IMR-90 (cell line): ENCODE results near the gene ZNF17. TPM values are rescaled to one million over a fixed set of nuclear protein-coding genes. Genes with fewer than 3 reads are reported as not detected.
A peak's percentile ranks its signal among the peaks of the same experiment; 100 is the strongest.

Experiments used
- ATAC-seq: fragments of 200-7000 bp; cut with Tn5 transposase; 2 replicates; pipeline ENCODE4 v1.9.1; 2020; ENCODE audit warnings: low read depth, mild to moderate bottlenecking, moderate library complexity
- BruUV-seq: library from RNA; stranded (reverse); fragments of 400-500 nt; replicated peaks from 2 replicates; lab custom pipeline; 2021; lab: Mats Ljungman, UMichigan
- CTCF ChIA-PET: fragments of 300-600 bp; formaldehyde crosslinking; extraction: SDS; loops from one replicate; lab custom pipeline; 2021; ENCODE audit warnings: antibody characterized with exemption; lab: Yijun Ruan, JAX
- POLR2A ChIA-PET: fragments of 300-600 bp; sonication (Branson Sonifier 250); formaldehyde crosslinking; loops from one replicate; lab custom pipeline; 2022; ENCODE audit warnings: antibody characterized with exemption; ENCODE audit not compliant: unreplicated experiment; lab: Charles Lee
- DNase-seq: peaks from one replicate; pipeline ENCODE4 v3.0.0; 2013
- H2AFZ ChIP-seq: replicated peaks from 2 replicates; pipeline ENCODE3; 2013; ENCODE audit warnings: low read length, mild to moderate bottlenecking; ENCODE audit not compliant: poor library complexity
- H2AK5ac ChIP-seq: 2 replicates; pipeline ENCODE4 v1.6.1; 2013; ENCODE audit warnings: low read depth, low read length, inconsistent platforms
- H2AK9ac ChIP-seq: replicated peaks from 2 replicates; pipeline ENCODE3; 2013; ENCODE audit warnings: mild to moderate bottlenecking, low read depth, low read length, moderate library complexity; ENCODE audit not compliant: poor library complexity
- H2BK120ac ChIP-seq: 2 replicates; pipeline ENCODE4 v1.6.1; 2013; ENCODE audit warnings: low read depth, low read length, inconsistent platforms
- H2BK15ac ChIP-seq: 3 replicates; pipeline ENCODE4 v1.6.1; 2013; ENCODE audit warnings: low read depth, low read length, inconsistent platforms
- H2BK20ac ChIP-seq: 2 replicates; pipeline ENCODE4 v1.6.1; 2013; ENCODE audit warnings: low read depth, mild to moderate bottlenecking, inconsistent platforms, low read length, moderate library complexity
- H2BK5ac ChIP-seq: 2 replicates; pipeline ENCODE4 v1.6.1; 2013; ENCODE audit warnings: mild to moderate bottlenecking, low read depth, low read length, inconsistent platforms; ENCODE audit not compliant: poor library complexity, severe bottlenecking
- H3K14ac ChIP-seq: replicated peaks from 2 replicates; pipeline ENCODE4 v1.6.1; 2013; ENCODE audit warnings: low read depth, low read length, inconsistent platforms
- H3K18ac ChIP-seq: 2 replicates; pipeline ENCODE4 v1.6.1; 2013; ENCODE audit warnings: low read depth, low read length, control low read depth
- H3K23ac ChIP-seq: 2 replicates; pipeline ENCODE4 v1.6.1; 2013; ENCODE audit warnings: low read depth, low read length, inconsistent platforms
- H3K27ac ChIP-seq: 2 replicates; pipeline ENCODE4 v1.5.1; 2013; ENCODE audit warnings: mild to moderate bottlenecking, control low read depth, low read length; ENCODE audit not compliant: insufficient read depth
- H3K27me3 ChIP-seq: 2 replicates; pipeline ENCODE4 v1.6.1; 2013; ENCODE audit warnings: low read length; ENCODE audit not compliant: control insufficient read depth, insufficient read depth
- H3K36me3 ChIP-seq: 2 replicates; pipeline ENCODE4 v1.6.1; 2013; ENCODE audit warnings: low read length, mixed read lengths; ENCODE audit not compliant: control insufficient read depth, insufficient read depth
- H3K4ac ChIP-seq: 2 replicates; pipeline ENCODE4 v1.6.1; 2013; ENCODE audit warnings: low read depth, low read length, inconsistent platforms
- H3K4me1 ChIP-seq: 2 replicates; pipeline ENCODE4 v1.6.1; 2013; ENCODE audit warnings: low read length, mixed read lengths; ENCODE audit not compliant: control insufficient read depth, insufficient read depth
- H3K4me2 ChIP-seq: 2 replicates; pipeline ENCODE4 v1.6.1; 2013; ENCODE audit warnings: low read depth, mild to moderate bottlenecking, control low read depth, low read length, moderate library complexity
- H3K4me3 ChIP-seq: 2 replicates; pipeline ENCODE4 v1.5.1; 2013; ENCODE audit warnings: low read depth, mild to moderate bottlenecking, control low read depth, low read length, moderate library complexity; ENCODE audit not compliant: insufficient read depth
- H3K56ac ChIP-seq: 2 replicates; pipeline ENCODE4 v1.6.1; 2013; ENCODE audit warnings: low read length, inconsistent platforms; ENCODE audit not compliant: insufficient read depth; ENCODE audit errors: extremely low read depth
- H3K79me1 ChIP-seq, 2 experiments: 2 replicates each; pipeline ENCODE4 v1.6.1; 2013; ENCODE audit warnings: low read length in 2 of 2, inconsistent platforms in 1 of 2, low read depth in 1 of 2
- H3K9ac ChIP-seq: 2 replicates; pipeline ENCODE4 v1.6.1; 2013; ENCODE audit warnings: low read depth, low read length, control low read depth
- H3K9me1 ChIP-seq: 2 replicates; pipeline ENCODE4 v1.6.1; 2013; ENCODE audit warnings: low read length, inconsistent platforms; ENCODE audit not compliant: insufficient read depth
- H3K9me3 ChIP-seq: 2 replicates; pipeline ENCODE4 v1.6.1; 2013; ENCODE audit warnings: low read length; ENCODE audit not compliant: control insufficient read depth, insufficient read depth
- H4K20me1 ChIP-seq: 2 replicates; pipeline ENCODE4 v1.6.1; 2013; ENCODE audit warnings: low read length, inconsistent platforms; ENCODE audit not compliant: insufficient read depth
- H4K5ac ChIP-seq: 2 replicates; pipeline ENCODE4 v1.6.1; 2013; ENCODE audit warnings: mild to moderate bottlenecking, low read depth, low read length, control low read depth
- H4K8ac ChIP-seq, 2 experiments: 2 replicates each; pipeline ENCODE4 v1.6.1; 2013; ENCODE audit warnings: low read depth in 2 of 2, low read length in 2 of 2, control low read depth in 1 of 2, inconsistent platforms in 1 of 2
- H4K91ac ChIP-seq: 2 replicates; pipeline ENCODE4 v1.6.1; 2013; ENCODE audit warnings: low read depth, low read length, inconsistent platforms; ENCODE audit not compliant: insufficient read depth
- BHLHE40 ChIP-seq: fragments of 150-350 bp; IDR thresholded peaks from 2 replicates; pipeline ENCODE4 v1.6.1; 2016; ENCODE audit warnings: mild to moderate bottlenecking, low read depth, low read length
- CEBPB ChIP-seq: IDR thresholded peaks from 2 replicates; pipeline ENCODE4 v1.6.1; 2012; ENCODE audit warnings: low read depth, low read length, improper control_type of control experiment
- CHD1 ChIP-seq: IDR thresholded peaks from 2 replicates; pipeline ENCODE4 v1.6.1; 2012; ENCODE audit warnings: low read depth, low read length, improper control_type of control experiment
- CTCF ChIP-seq: conservative IDR thresholded peaks from 2 replicates; pipeline ENCODE4 v1.5.1; 2012; ENCODE audit warnings: mild to moderate bottlenecking, low read depth, low read length, improper control_type of control experiment
- FOS ChIP-seq: fragments of 150-350 bp; IDR thresholded peaks from 2 replicates; pipeline ENCODE4 v1.6.1; 2016; ENCODE audit warnings: low read depth, low read length
- MAFK ChIP-seq: IDR thresholded peaks from 2 replicates; pipeline ENCODE4 v1.6.1; 2012; ENCODE audit warnings: low read depth, low read length, improper control_type of control experiment
- MAZ ChIP-seq: IDR thresholded peaks from 2 replicates; pipeline ENCODE4 v1.6.1; 2012; ENCODE audit warnings: low read depth, mild to moderate bottlenecking, low read length, improper control_type of control experiment, moderate library complexity, borderline replicate concordance
- MXI1 ChIP-seq: IDR thresholded peaks from 2 replicates; pipeline ENCODE4 v1.6.1; 2012; ENCODE audit warnings: low read depth, mild to moderate bottlenecking, low read length, moderate library complexity, borderline replicate concordance
- NFE2L2 ChIP-seq: fragments of 150-350 bp; IDR thresholded peaks from 2 replicates; pipeline ENCODE4 v1.6.1; 2016; ENCODE audit warnings: low read depth, mild to moderate bottlenecking, low read length
- POLR2A ChIP-seq: IDR thresholded peaks from 2 replicates; pipeline ENCODE4 v1.6.1; 2012; ENCODE audit warnings: mild to moderate bottlenecking, low read depth, low read length
- RAD21 ChIP-seq: IDR thresholded peaks from 2 replicates; pipeline ENCODE4 v1.6.1; 2012; ENCODE audit warnings: low read length, improper control_type of control experiment
- RCOR1 ChIP-seq: IDR thresholded peaks from 2 replicates; pipeline ENCODE4 v1.6.1; 2012; ENCODE audit warnings: mild to moderate bottlenecking, low read length, improper control_type of control experiment; ENCODE audit not compliant: insufficient replicate concordance
- RFX5 ChIP-seq: IDR thresholded peaks from 2 replicates; pipeline ENCODE4 v1.8.0; 2012; ENCODE audit warnings: low read depth, mild to moderate bottlenecking, low read length, moderate library complexity
- SMC3 ChIP-seq: fragments of 150-350 bp; IDR thresholded peaks from 2 replicates; pipeline ENCODE4 v1.6.1; 2016; ENCODE audit warnings: low read depth, mild to moderate bottlenecking, antibody characterized with exemption, low read length, moderate library complexity
- WGBS, 2 experiments: methylation state at CpG; one replicate each; pipeline versions ENCODE4 v1.1.5 to v1.1.7; 2013; ENCODE audit warnings: missing lambda C conversion rate in 2 of 2; ENCODE audit not compliant: insufficient read length in 1 of 2; ENCODE audit errors: extremely low coverage in 2 of 2; 5-methylcytosine and 5-hydroxymethylcytosine counted together
- dilution Hi-C: fragments of 300-500 bp; cut with HindIII; formaldehyde crosslinking; loops from one replicate; pipeline ENCODE4 v1.14.3; 2018; ENCODE audit warnings: low sequenced_read_pairs; ENCODE audit not compliant: unreplicated experiment
- in situ Hi-C: fragments of 300-500 bp; cut with MboI; formaldehyde crosslinking; loops from 3 replicates; pipeline ENCODE4 v1.14.3; 2019; ENCODE audit warnings: low sequenced_read_pairs, inconsistent platforms, mixed read lengths
- intact Hi-C: fragments of 100-400 bp; cut with micrococcal nuclease; formaldehyde crosslinking; loops from 2 replicates; pipeline ENCODE4 v1.10.0; 2022
- polyA plus RNA-seq, 3 experiments: library from polyadenylated mRNA; depleted of rRNA; stranded (reverse); fragments of >200 nt; gene quantifications; 2 replicates each; pipeline ENCODE4 v1.2.3, GENCODE V29; 2012; ENCODE audit warnings: low replicate concordance in 1 of 3
- total RNA-seq: library from RNA; depleted of rRNA; stranded (reverse); fragments of >200 nt; gene quantifications from 2 replicates; pipeline ENCODE4 v1.2.3, GENCODE V29; 2012
- TF ChIP-seq, protein P1 (sequence below): fragments of 150-350 bp; IDR thresholded peaks from 2 replicates; pipeline ENCODE4 v1.6.1; 2016; ENCODE audit warnings: low read depth, mild to moderate bottlenecking, low read length, moderate library complexity, borderline replicate concordance

The ZNF17 gene
- total and polyA plus RNA-seq, 2 of the 4 experiments (the other 2 are of a cell fraction), result 4.3 to 17.4 TPM

GRCh38 chr19:57434386-57435061 lies 23.6 kb downstream of the ZNF17 start:
- Histone ChIP-seq H4K91ac (peak overlapping the region; percentile 19; the same call in 1 of the 2 replicates), H3K27me3 (no peaks in the 10 kb centered on the region), H3K9ac (peak overlapping the region; percentile 75), H3K14ac (peak overlapping the region; percentile 82), H3K9me3 (no peaks in the 10 kb centered on the region), H2AK5ac (no peak overlapping the region), H2AFZ (peak overlapping the region; percentile 98), H2BK5ac (peak overlapping the region; percentile 60), H4K20me1 (no peaks in the 10 kb centered on the region), H3K18ac (peak overlapping the region; percentile 5; the same call in 1 of the 2 replicates), H2BK20ac (no peak overlapping the region), H3K4me3 (peak overlapping the region; percentile 80), H3K27ac (peak overlapping the region; percentile 62), H3K4ac (peak overlapping the region; percentile 65; the same call in 1 of the 2 replicates), H3K36me3 (peaks cover 4% of the 10 kb centered on the region; the same call in 1 of the 2 replicates), H2AK9ac (no peak overlapping the region), H4K8ac (peak overlapping the region; percentile 90 to 93), H3K23ac (peak overlapping the region; percentile 77; the same call in 1 of the 2 replicates), H3K4me1 (peaks cover 2% of the 10 kb centered on the region; the same call in 1 of the 2 replicates), H3K4me2 (peak overlapping the region; percentile 91), H3K9me1 (0 out of 2 replicates have a peak, but pooled peaks cover 7% of the 10 kb centered on the region), H2BK15ac (peak overlapping the region; percentile 6; the same call in 1 of the 3 replicates), H3K56ac (peak overlapping the region; percentile 82), H2BK120ac (peak overlapping the region; percentile 43; the same call in 1 of the 2 replicates), H3K79me1 (peaks cover 6 to 38% of the 10 kb centered on the region in 2 experiments; a peak in 3 of 4 replicates), H4K5ac (peak overlapping the region; percentile 66)
- POLR2A ChIA-PET, result interaction anchor here (0.7 kb wide), 1 partner anchor 716 kb away, joined by 8 read pairs; the partner anchor contains the start of gene ZNF329
- in situ Hi-C loops (no loop called here), intact Hi-C loops (no loop called here), dilution Hi-C loops (no loop called here)
- CTCF ChIA-PET, result no interaction called here
- DNase-seq (no peak), ATAC-seq (peak; percentile 42)
- 20% methylated on average over 7 of the region's 15 CpGs; no CpG with 5 or more reads in 1 of the 2 experiments for WGBS, 2 experiments
- BruUV-seq, result no TSS peak
- TF ChIP-seq RFX5 (no peak), MAZ (no peak), NFE2L2 (no peak), CTCF (no peak), CHD1 (no peak), SMC3 (no peak), RAD21 (no peak), FOS (no peak), BHLHE40 (no peak), MXI1 (no peak), CEBPB (no peak), RCOR1 (no peak), POLR2A (no peak), MAFK (no peak)
- TF ChIP-seq, protein P1, sequence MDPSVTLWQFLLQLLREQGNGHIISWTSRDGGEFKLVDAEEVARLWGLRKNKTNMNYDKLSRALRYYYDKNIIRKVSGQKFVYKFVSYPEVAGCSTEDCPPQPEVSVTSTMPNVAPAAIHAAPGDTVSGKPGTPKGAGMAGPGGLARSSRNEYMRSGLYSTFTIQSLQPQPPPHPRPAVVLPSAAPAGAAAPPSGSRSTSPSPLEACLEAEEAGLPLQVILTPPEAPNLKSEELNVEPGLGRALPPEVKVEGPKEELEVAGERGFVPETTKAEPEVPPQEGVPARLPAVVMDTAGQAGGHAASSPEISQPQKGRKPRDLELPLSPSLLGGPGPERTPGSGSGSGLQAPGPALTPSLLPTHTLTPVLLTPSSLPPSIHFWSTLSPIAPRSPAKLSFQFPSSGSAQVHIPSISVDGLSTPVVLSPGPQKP, result no peak
